ENCODE measurements around the gene PJVK. TPM values are rescaled to one million over a fixed set of nuclear protein-coding genes. Genes with fewer than 3 reads are reported as not detected.
A peak's percentile ranks its signal among the peaks of the same experiment; 100 is the strongest.

PJVK gene
- total RNA-seq, 2 donors from 2014 or later, result 4.2 TPM; not detected in 1

DNA sequence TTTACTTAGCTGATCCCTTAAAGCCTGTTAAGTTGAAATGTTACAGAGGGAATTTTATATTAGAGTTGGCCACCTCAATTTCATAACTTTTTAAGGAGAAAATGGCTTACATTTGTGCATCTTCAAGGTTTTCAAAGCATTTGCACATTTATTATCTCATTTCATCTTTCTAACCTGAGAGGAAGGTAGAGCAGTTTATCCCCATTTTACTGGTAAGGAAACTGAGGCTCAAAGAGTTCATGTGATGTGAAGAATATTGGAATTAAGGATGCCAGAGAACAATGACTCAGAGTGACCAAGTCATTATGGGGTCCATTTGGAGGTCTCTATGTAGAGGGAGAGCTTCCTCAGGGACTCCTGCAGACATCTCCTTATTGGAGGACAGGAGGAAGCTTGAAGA is 35.2 kb upstream of the PJVK start:
- ATAC-seq, result no peak

DNA sequence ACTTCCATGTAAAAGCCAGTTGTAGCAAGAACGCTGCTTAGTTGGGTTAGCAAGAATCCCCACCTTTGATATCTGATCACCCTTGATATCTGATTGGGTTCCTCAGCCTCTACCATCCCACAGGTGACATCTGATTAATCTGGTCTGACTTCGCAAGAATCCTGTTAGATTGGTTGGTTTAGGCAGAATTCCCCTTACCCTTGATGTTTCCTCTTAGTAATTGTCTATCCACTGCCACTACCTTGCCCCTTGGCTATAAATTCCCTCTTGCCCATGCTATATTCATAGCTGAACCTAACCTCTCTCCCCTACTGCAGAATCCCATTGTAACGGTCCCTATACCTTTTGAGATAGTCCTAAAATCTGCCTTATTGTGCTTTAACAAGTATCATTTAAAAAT is 33.3 kb upstream of the PJVK start:
- Histone ChIP-seq H3K9me3 (no peaks in the 10 kb centered on the region), H3K4me1 (peaks cover 11% of the 10 kb centered on the region), H3K4me3 (no peak overlapping the region), H3K27ac (no peak overlapping the region), H3K27me3 (no peaks in the 10 kb centered on the region), H3K36me3 (replicated peaks in 1 of 2; ENCODE audit: insufficient read depth in 1 of 2, low read depth in 2 of 2) (no peaks in the 10 kb centered on the region)
- intact Hi-C loops (cut with DNase I), result no loop called here
- TF ChIP-seq, protein P1, sequence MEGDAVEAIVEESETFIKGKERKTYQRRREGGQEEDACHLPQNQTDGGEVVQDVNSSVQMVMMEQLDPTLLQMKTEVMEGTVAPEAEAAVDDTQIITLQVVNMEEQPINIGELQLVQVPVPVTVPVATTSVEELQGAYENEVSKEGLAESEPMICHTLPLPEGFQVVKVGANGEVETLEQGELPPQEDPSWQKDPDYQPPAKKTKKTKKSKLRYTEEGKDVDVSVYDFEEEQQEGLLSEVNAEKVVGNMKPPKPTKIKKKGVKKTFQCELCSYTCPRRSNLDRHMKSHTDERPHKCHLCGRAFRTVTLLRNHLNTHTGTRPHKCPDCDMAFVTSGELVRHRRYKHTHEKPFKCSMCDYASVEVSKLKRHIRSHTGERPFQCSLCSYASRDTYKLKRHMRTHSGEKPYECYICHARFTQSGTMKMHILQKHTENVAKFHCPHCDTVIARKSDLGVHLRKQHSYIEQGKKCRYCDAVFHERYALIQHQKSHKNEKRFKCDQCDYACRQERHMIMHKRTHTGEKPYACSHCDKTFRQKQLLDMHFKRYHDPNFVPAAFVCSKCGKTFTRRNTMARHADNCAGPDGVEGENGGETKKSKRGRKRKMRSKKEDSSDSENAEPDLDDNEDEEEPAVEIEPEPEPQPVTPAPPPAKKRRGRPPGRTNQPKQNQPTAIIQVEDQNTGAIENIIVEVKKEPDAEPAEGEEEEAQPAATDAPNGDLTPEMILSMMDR (IDR thresholded peaks at IDR 0.05), result no peak
- no peak for TF ChIP-seq POLR2A (IDR thresholded peaks at IDR 0.05)
- 90 to 95% methylated on average over 3 of the region's 3 CpGs for WGBS, 2 donors
- ATAC-seq, result no peak
- no peak for DNase-seq

More for the DNA sequence above, 35.2 kb upstream of the PJVK start:
- H3K4me3 ChIP-seq, result no peak overlapping the region
- intact Hi-C loops (cut with DNase I), result no loop called here
- no peak for TF ChIP-seq POLR2A (IDR thresholded peaks at IDR 0.05)
- TF ChIP-seq, protein P1 (IDR thresholded peaks at IDR 0.05), result no peak
- no peaks in the 10 kb centered on the region for H3K27me3 ChIP-seq
- no peaks in the 10 kb centered on the region for H3K9me3 ChIP-seq
- DNase-seq, result no peak
- H3K27ac ChIP-seq, result no peak overlapping the region
- no peaks in the 10 kb centered on the region for H3K36me3 ChIP-seq (replicated peaks in 1 of 2; ENCODE audit: insufficient read depth in 1 of 2, low read depth in 2 of 2)
- H3K4me1 ChIP-seq, result peaks cover 12% of the 10 kb centered on the region

DNA sequence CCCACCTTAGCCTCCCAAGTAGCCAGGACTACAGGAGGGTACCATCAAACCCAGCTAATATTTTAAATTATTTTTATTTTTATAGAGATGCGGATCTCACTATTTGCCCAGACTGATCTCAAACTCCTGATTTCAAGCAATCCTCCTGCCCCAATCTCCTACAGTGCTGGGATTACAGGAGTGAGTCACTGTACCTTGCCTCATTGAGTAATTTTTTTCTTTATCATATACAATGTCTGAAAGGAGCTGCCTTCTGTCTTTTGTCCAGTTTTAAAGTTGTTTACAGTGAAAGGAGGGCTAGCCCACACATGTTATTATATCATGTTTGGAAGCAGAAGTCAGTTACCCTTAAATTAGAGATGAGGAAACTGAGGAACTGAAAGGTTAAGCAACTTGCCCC is 32.8 kb upstream of the PJVK start:
- intact Hi-C loops (cut with DNase I), result no loop called here
- no peaks in the 10 kb centered on the region for H3K36me3 ChIP-seq (replicated peaks in 1 of 2; ENCODE audit: insufficient read depth in 1 of 2, low read depth in 2 of 2)
- H3K27me3 ChIP-seq, result no peaks in the 10 kb centered on the region
- WGBS, 2 donors, result 83 to 86% methylated on average over 1 of the region's 1 CpG
- TF ChIP-seq, protein P1 (IDR thresholded peaks at IDR 0.05), result no peak
- no peak for TF ChIP-seq POLR2A (IDR thresholded peaks at IDR 0.05)
- ATAC-seq (no peak), DNase-seq (no peak)
- no peak overlapping the region for H3K27ac ChIP-seq
- no peaks in the 10 kb centered on the region for H3K9me3 ChIP-seq
- peaks cover 6% of the 10 kb centered on the region for H3K4me1 ChIP-seq
- H3K4me3 ChIP-seq, result no peak overlapping the region

DNA sequence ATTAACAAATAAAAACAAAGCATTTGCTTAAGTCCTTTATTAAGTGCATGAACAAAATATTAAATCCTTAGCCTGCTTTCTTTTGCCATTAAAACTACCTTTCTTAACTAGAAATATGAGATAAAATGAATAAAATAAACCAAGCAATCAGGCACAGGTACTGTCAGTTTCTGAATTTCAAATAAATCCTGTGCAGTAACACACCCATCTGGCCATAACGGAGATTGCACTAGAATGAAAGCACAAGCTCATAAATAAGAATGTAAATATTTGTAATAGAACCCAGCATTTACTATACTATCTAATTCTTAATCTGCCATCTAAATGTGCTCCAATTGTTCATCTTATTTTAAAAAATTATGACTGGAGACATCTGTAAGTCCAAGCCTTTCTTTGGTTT is 32.1 kb upstream of the PJVK start:
- no peak overlapping the region for H3K4me3 ChIP-seq
- ATAC-seq (no peak), DNase-seq (no peak)
- intact Hi-C loops (cut with DNase I), result no loop called here
- no peaks in the 10 kb centered on the region for H3K36me3 ChIP-seq (replicated peaks in 1 of 2; ENCODE audit: insufficient read depth in 1 of 2, low read depth in 2 of 2)
- H3K4me1 ChIP-seq, result peaks cover 6% of the 10 kb centered on the region
- H3K27ac ChIP-seq, result no peak overlapping the region
- 4 to 16% methylated on average over 1 of the region's 1 CpG for WGBS, 2 donors
- H3K27me3 ChIP-seq, result no peaks in the 10 kb centered on the region
- TF ChIP-seq POLR2A (IDR thresholded peaks at IDR 0.05), result no peak
- TF ChIP-seq, protein P1 (IDR thresholded peaks at IDR 0.05), result peak in 4 of 7 experiments; percentile 7 to 26 (median 20)
- H3K9me3 ChIP-seq, result no peaks in the 10 kb centered on the region

DNA sequence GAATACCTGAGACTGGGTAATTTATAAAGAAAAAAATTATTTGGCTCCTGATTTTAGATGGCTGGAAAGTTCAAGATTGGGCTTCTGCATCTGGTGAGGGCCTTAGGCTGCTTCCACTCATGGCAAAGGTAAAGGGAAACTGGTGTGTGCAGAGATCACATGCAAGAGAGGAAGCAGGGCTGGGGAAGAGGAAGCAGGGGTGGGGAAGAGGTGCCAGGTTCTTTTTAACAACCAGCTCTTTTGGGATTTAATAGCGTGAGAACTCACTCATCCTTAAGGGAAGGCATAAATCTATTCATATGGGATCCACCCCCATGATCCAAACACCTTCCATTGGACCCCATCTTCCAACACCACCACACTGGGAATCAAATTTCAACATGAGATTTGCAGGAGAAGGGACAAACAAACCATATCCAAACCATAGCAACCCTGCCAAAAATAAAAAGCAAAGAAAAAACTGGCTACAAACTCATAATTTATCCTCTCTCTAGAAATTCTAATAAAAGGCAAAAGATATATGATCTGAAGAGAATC is 30.6 kb upstream of the PJVK start:
- Histone ChIP-seq H3K4me1 (no peaks in the 10 kb centered on the region), H3K9me3 (no peaks in the 10 kb centered on the region), H3K27ac (no peak overlapping the region), H3K4me3 (no peak overlapping the region), H3K27me3 (no peaks in the 10 kb centered on the region), H3K36me3 (replicated peaks in 1 of 2; ENCODE audit: insufficient read depth in 1 of 2, low read depth in 2 of 2) (no peaks in the 10 kb centered on the region)
- no peak for TF ChIP-seq POLR2A (IDR thresholded peaks at IDR 0.05)
- TF ChIP-seq, protein P1 (IDR thresholded peaks at IDR 0.05), result no peak
- ATAC-seq (no peak), DNase-seq (no peak)
- 64 to 71% methylated on average over 1 of the region's 1 CpG for WGBS, 2 donors
- intact Hi-C loops (cut with DNase I), result no loop called here

Measured in body of pancreas (tissue), 4 donors.